Endothelial cell of umbilical vein (primary cell): ENCODE measurements around the gene CNGB1. TPM values are rescaled to one million over a fixed set of nuclear protein-coding genes. Genes with fewer than 3 reads are reported as not detected.

Source experiments
- BruUV-seq: library from RNA; stranded (reverse); fragments of 400-500 nt; replicated peaks from 2 replicates; lab custom pipeline; 2021; lab: Mats Ljungman, UMichigan
- CTCF ChIA-PET: fragments of 300-600, 350-600 bp; sonication (Branson Sonifier 250); formaldehyde crosslinking; loops from one replicate; lab custom pipeline; 2021; ENCODE audit warnings: antibody characterized with exemption, inconsistent platforms; lab: Charles Lee
- POLR2A ChIA-PET: fragments of 300-600, 350-600 bp; sonication (Branson Sonifier 250); formaldehyde crosslinking; loops from one replicate; lab custom pipeline; 2021; ENCODE audit warnings: antibody characterized with exemption, inconsistent platforms; lab: Charles Lee
- DNase-seq: peaks from one replicate; pipeline ENCODE4 v3.0.0-alpha.2; 2011; ENCODE audit warnings: low read depth, low spot score
- FAIRE-seq: peaks from 2 replicates; lab custom pipeline; 2011; peaks lifted over from hg19 to GRCh38; lab: Jason Lieb, UNC
- H2AFZ ChIP-seq: 2 replicates; pipeline ENCODE4 v1.6.0; 2012; ENCODE audit warnings: low read depth, low read length, control low read depth, inconsistent platforms
- H3K27ac ChIP-seq: 2 replicates; pipeline ENCODE4 v1.5.1; 2011; ENCODE audit warnings: low read depth, mild to moderate bottlenecking, control low read depth, low read length, moderate library complexity; ENCODE audit not compliant: insufficient read depth
- H3K27me3 ChIP-seq, 2 experiments: 2 replicates each; pipeline versions ENCODE4 v1.6.0 to v1.6.1; 2011; ENCODE audit warnings: low read length in 2 of 2, mixed read lengths in 1 of 2; ENCODE audit not compliant: control insufficient read depth in 2 of 2, insufficient read depth in 2 of 2
- H3K36me3 ChIP-seq, 2 experiments: 2 replicates in 1 of 2; 3 replicates in 1 of 2; pipeline ENCODE4 v1.5.1; 2011; ENCODE audit warnings: low read length in 2 of 2, mild to moderate bottlenecking in 1 of 2, moderate library complexity in 1 of 2; ENCODE audit not compliant: control insufficient read depth in 2 of 2, insufficient read depth in 2 of 2; ENCODE audit errors: extremely low read depth in 1 of 2
- H3K4me1 ChIP-seq: 3 replicates; pipeline ENCODE4 v1.5.1; 2011; ENCODE audit warnings: mild to moderate bottlenecking, low read length; ENCODE audit not compliant: control insufficient read depth, insufficient read depth; ENCODE audit errors: extremely low read depth
- H3K4me2 ChIP-seq: 2 replicates; pipeline ENCODE4 v1.6.1; 2011; ENCODE audit warnings: low read length, control low read depth, mixed read lengths; ENCODE audit not compliant: insufficient read depth
- H3K4me3 ChIP-seq, 3 experiments: fragments of 200-600 bp in 1 of 3; sonication (generic), shearing (Covaris generic) in 1 of 3; replicated peaks in 1 of 3; 2 replicates each; pipeline ENCODE4 v1.5.1; 2011 to 2016; ENCODE audit warnings: control low read depth in 3 of 3, low read length in 3 of 3, mild to moderate bottlenecking in 2 of 3, inconsistent platforms in 1 of 3, low read depth in 1 of 3, moderate library complexity in 1 of 3; ENCODE audit not compliant: insufficient read depth in 1 of 3
- H3K79me2 ChIP-seq: 2 replicates; pipeline ENCODE4 v1.6.0; 2012; ENCODE audit warnings: low read length, inconsistent platforms; ENCODE audit not compliant: control insufficient read depth, insufficient read depth
- H3K9ac ChIP-seq: replicated peaks from 2 replicates; pipeline ENCODE3; 2011; ENCODE audit warnings: low read length, control low read depth; ENCODE audit not compliant: insufficient read depth; ENCODE audit errors: extremely low read depth
- H3K9me1 ChIP-seq: replicated peaks from 3 replicates; pipeline ENCODE4 v1.6.0; 2011; ENCODE audit warnings: mild to moderate bottlenecking, low read length; ENCODE audit not compliant: control insufficient read depth, insufficient read depth; ENCODE audit errors: extremely low read depth
- H3K9me3 ChIP-seq: replicated peaks from 2 replicates; pipeline ENCODE4 v1.5.1; 2012; ENCODE audit warnings: low read length, inconsistent platforms; ENCODE audit not compliant: control insufficient read depth, insufficient read depth
- H4K20me1 ChIP-seq: replicated peaks from 2 replicates; pipeline ENCODE3; 2011; ENCODE audit warnings: mild to moderate bottlenecking, low read length; ENCODE audit not compliant: control insufficient read depth, insufficient read depth; ENCODE audit errors: extremely low read depth
- CTCF ChIP-seq, 2 donors: IDR thresholded peaks; 1 replicate in 1 of 2; 2 replicates in 1 of 2; pipeline ENCODE4 v1.5.1; 2011; ENCODE audit warnings: low read length in 2 of 2, mild to moderate bottlenecking in 2 of 2, moderate library complexity in 2 of 2, control low read depth in 1 of 2, inconsistent platforms in 1 of 2, low read depth in 1 of 2; ENCODE audit not compliant: insufficient read depth in 1 of 2; ENCODE audit errors: extremely low read depth in 1 of 2
- EZH2 ChIP-seq: IDR thresholded peaks from 2 replicates; pipeline ENCODE4 v1.6.1; 2012; ENCODE audit warnings: borderline replicate concordance, low read depth, mild to moderate bottlenecking, moderate library complexity, low read length, inconsistent platforms; ENCODE audit not compliant: severe bottlenecking
- FOS ChIP-seq: IDR thresholded peaks from 2 replicates; pipeline ENCODE4 v1.6.1; 2011; ENCODE audit warnings: mild to moderate bottlenecking, low read length, moderate library complexity, borderline replicate concordance; ENCODE audit not compliant: insufficient read depth
- GATA2 ChIP-seq: IDR thresholded peaks from 2 replicates; pipeline ENCODE4 v1.7.0; 2011; ENCODE audit warnings: low read depth, mild to moderate bottlenecking, moderate library complexity, mixed read lengths, low read length; ENCODE audit not compliant: insufficient read length, insufficient read depth
- JUN ChIP-seq: IDR thresholded peaks from 2 replicates; pipeline ENCODE4 v1.6.1; 2011; ENCODE audit warnings: borderline replicate concordance, low read depth; ENCODE audit not compliant: insufficient read length, insufficient read depth
- MAX ChIP-seq: IDR thresholded peaks from 2 replicates; pipeline ENCODE4 v1.6.1; 2011; ENCODE audit not compliant: insufficient read depth, insufficient read length
- MYC ChIP-seq: IDR thresholded peaks from one replicate; pipeline ENCODE4 v1.6.1; 2011; ENCODE audit warnings: mild to moderate bottlenecking, low read depth, low read length
- POLR2A ChIP-seq: IDR thresholded peaks from 2 replicates; pipeline ENCODE4 v1.6.1; 2012; ENCODE audit warnings: low read depth, mild to moderate bottlenecking, control low read depth, low read length
- POLR2AphosphoS5 ChIP-seq: IDR thresholded peaks from 2 replicates; pipeline ENCODE4 v1.6.1; 2012; ENCODE audit warnings: low read depth, mild to moderate bottlenecking, control low read depth, low read length, moderate library complexity; ENCODE audit not compliant: insufficient read depth
- dilution Hi-C: fragments of 300-500 bp; cut with MboI; formaldehyde crosslinking; loops from one replicate; pipeline ENCODE4 v1.15.0; 2019; ENCODE audit warnings: low sequenced_read_pairs; ENCODE audit not compliant: extremely low pct_ligation_motif_present
- intact Hi-C: fragments of 100-400 bp; cut with micrococcal nuclease; formaldehyde crosslinking; loops from one replicate; pipeline ENCODE4 v1.10.0; 2022
- polyA plus RNA-seq, 4 experiments: library from polyadenylated mRNA; depleted of rRNA in 3 of 4; stranded (reverse) in 3 of 4; unstranded in 1 of 4; fragments of >200 nt; gene quantifications; 2 replicates each; pipeline versions ENCODE4 v1.2.1 to v1.2.3, GENCODE V29; 2011 to 2012; ENCODE audit warnings: missing spikeins in 1 of 4
- total RNA-seq: library from RNA; stranded (reverse); gene quantifications from 2 replicates; pipeline ENCODE4 v1.2.3, GENCODE V29; 2021

Gene CNGB1
- total and polyA plus RNA-seq, 2 donors (not counting 3 experiments of a cell fraction or from before 2014, with no cell fraction given) = not detected

- TF ChIP-seq CTCF (IDR thresholded peaks at IDR 0.05; ENCODE audit: extremely low read depth in 1 of 2, insufficient read depth in 1 of 2, low read depth in 1 of 2, low read length in 2 of 2) (no peak), FOS (no peak), EZH2 (no peak), POLR2A (no peak), MAX (no peak), MYC (no peak), POLR2AphosphoS5 (no peak), JUN (no peak), GATA2 (no peak)
- CTCF ChIA-PET = interaction anchor here (0.9 to 1.8 kb wide), 2 partner anchors 8 to 12 kb away, joined by 3 to 8 read pairs; no protein-coding TSS in a partner anchor
These were observed 24.6 kb downstream of the CNGB1 start for GRCh38 chr16:57946181-57946801.

More at GRCh38 chr16:57946181-57946801, 24.6 kb downstream of the CNGB1 start:
- no peaks in the 10 kb centered on the region for H3K27me3 ChIP-seq
- POLR2A ChIA-PET = no interaction called here
- H3K36me3 ChIP-seq = no peaks in the 10 kb centered on the region
- no peak overlapping the region for H3K9ac ChIP-seq
- no peak overlapping the region for H3K4me2 ChIP-seq
- FAIRE-seq (no peak), DNase-seq (no peak)
- no TSS peak for BruUV-seq
- H3K79me2 ChIP-seq = no peaks in the 10 kb centered on the region
- no peak overlapping the region for H3K4me3 ChIP-seq
- intact Hi-C loops (no loop called here), dilution Hi-C loops (no loop called here)
- no peaks in the 10 kb centered on the region for H3K9me1 ChIP-seq
- no peaks in the 10 kb centered on the region for H3K9me3 ChIP-seq
- H4K20me1 ChIP-seq = no peaks in the 10 kb centered on the region
- no peak overlapping the region for H2AFZ ChIP-seq
- no peak overlapping the region for H3K27ac ChIP-seq
- H3K4me1 ChIP-seq = no peaks in the 10 kb centered on the region
